HEK293 (cell line): Measurements from ENCODE around the gene PLK3.

Experiments used
- CTCF ChIA-PET: fragments of 350-600 bp; formaldehyde crosslinking; extraction: SDS; loops from one replicate; lab custom pipeline; 2021; ENCODE audit warnings: antibody characterized with exemption; lab: Yijun Ruan, JAX
- POLR2A ChIA-PET: fragments of 300-600 bp; formaldehyde crosslinking; extraction: SDS; loops from one replicate; lab custom pipeline; 2020; ENCODE audit warnings: antibody characterized with exemption, inconsistent platforms; lab: Yijun Ruan, JAX
- H3K27ac ChIP-seq: fragments of 200-500 bp; sonication (Bioruptor generic); 2 replicates; pipeline ENCODE4 v1.5.1; 2014; ENCODE audit warnings: low read depth, low read length, control low read depth, inconsistent platforms; ENCODE audit errors: extremely low read depth
- H3K36me3 ChIP-seq, 2 experiments: fragments of 200-500 bp in 1 of 2; sonication (Bioruptor generic) in 1 of 2; 1 replicate in 1 of 2; 2 replicates in 1 of 2; pipeline ENCODE4 v1.5.1; 2014 to 2017; ENCODE audit warnings: inconsistent platforms in 2 of 2, low read length in 2 of 2; ENCODE audit not compliant: control insufficient read depth in 2 of 2, insufficient read depth in 1 of 2
- H3K4me1 ChIP-seq: fragments of 200-500 bp; sonication (Bioruptor generic); 2 replicates; pipeline ENCODE4 v1.5.1; 2014; ENCODE audit warnings: mild to moderate bottlenecking, low read length, inconsistent platforms; ENCODE audit not compliant: control insufficient read depth, insufficient read depth
- H3K4me3 ChIP-seq: 2 replicates; pipeline ENCODE4 v1.5.1; 2011; ENCODE audit warnings: low read depth, mild to moderate bottlenecking, control low read depth, low read length, moderate library complexity
- H3K9me3 ChIP-seq: fragments of 200-500 bp; sonication (Bioruptor generic); 2 replicates; pipeline ENCODE4 v1.5.1; 2014; ENCODE audit warnings: low read depth, low read length, inconsistent platforms; ENCODE audit not compliant: control insufficient read depth, insufficient read depth
- CTCF ChIP-seq: fragments of 450-650 bp; formaldehyde crosslinking; IDR thresholded peaks from 2 replicates; pipeline ENCODE4 v1.5.1; 2016; ENCODE audit warnings: missing biosample characterization, missing genetic modification characterization
- GFI1B ChIP-seq: fragments of 450-650 bp; formaldehyde crosslinking; IDR thresholded peaks from 2 replicates; pipeline ENCODE4 v1.5.1; 2016; ENCODE audit warnings: missing biosample characterization, missing genetic modification characterization
- KLF17 ChIP-seq: fragments of 450-650 bp; formaldehyde crosslinking; IDR thresholded peaks from 2 replicates; pipeline ENCODE4 v1.5.1; 2016; ENCODE audit warnings: missing biosample characterization, missing genetic modification characterization
- SCRT2 ChIP-seq: fragments of 450-650 bp; formaldehyde crosslinking; IDR thresholded peaks from 2 replicates; pipeline ENCODE4 v1.5.1; 2016; ENCODE audit warnings: missing biosample characterization, missing genetic modification characterization
- WT1 ChIP-seq: fragments of 450-650 bp; formaldehyde crosslinking; IDR thresholded peaks from 2 replicates; pipeline ENCODE4 v1.5.1; 2016; ENCODE audit warnings: missing biosample characterization, missing genetic modification characterization
- YY2 ChIP-seq: fragments of 450-650 bp; formaldehyde crosslinking; IDR thresholded peaks from 2 replicates; pipeline ENCODE4 v1.5.1; 2016; ENCODE audit warnings: missing biosample characterization, missing genetic modification characterization
- ZBTB17 ChIP-seq: fragments of 450-650 bp; formaldehyde crosslinking; IDR thresholded peaks from 2 replicates; pipeline ENCODE4 v1.5.1; 2016; ENCODE audit warnings: missing biosample characterization, missing genetic modification characterization
- ZNF10 ChIP-seq: fragments of 450-650 bp; formaldehyde crosslinking; IDR thresholded peaks from 2 replicates; pipeline ENCODE4 v1.5.1; 2017; ENCODE audit warnings: missing biosample characterization, missing genetic modification characterization
- ZNF121 ChIP-seq: fragments of 450-650 bp; formaldehyde crosslinking; IDR thresholded peaks from 2 replicates; pipeline ENCODE4 v1.5.1; 2016; ENCODE audit warnings: missing biosample characterization, missing genetic modification characterization
- ZNF133 ChIP-seq: fragments of 450-650 bp; formaldehyde crosslinking; IDR thresholded peaks from 2 replicates; pipeline ENCODE4 v1.5.1; 2016; ENCODE audit warnings: missing biosample characterization, missing genetic modification characterization
- ZNF169 ChIP-seq: fragments of 450-650 bp; formaldehyde crosslinking; IDR thresholded peaks from 2 replicates; pipeline ENCODE4 v1.5.1; 2016; ENCODE audit warnings: missing biosample characterization, missing genetic modification characterization
- ZNF19 ChIP-seq: fragments of 450-650 bp; formaldehyde crosslinking; IDR thresholded peaks from 2 replicates; pipeline ENCODE4; 2016; ENCODE audit warnings: missing biosample characterization, missing genetic modification characterization, low read depth
- ZNF221 ChIP-seq: fragments of 450-650 bp; formaldehyde crosslinking; IDR thresholded peaks from 2 replicates; pipeline ENCODE4 v1.5.1; 2017; ENCODE audit warnings: missing biosample characterization, missing genetic modification characterization, borderline replicate concordance
- ZNF23 ChIP-seq: fragments of 450-650 bp; formaldehyde crosslinking; IDR thresholded peaks from 2 replicates; pipeline ENCODE4 v1.5.1; 2016; ENCODE audit warnings: missing biosample characterization, missing genetic modification characterization, borderline replicate concordance
- ZNF324 ChIP-seq: fragments of 450-650 bp; formaldehyde crosslinking; IDR thresholded peaks from 2 replicates; pipeline ENCODE4 v1.5.1; 2016; ENCODE audit warnings: missing biosample characterization, missing genetic modification characterization
- ZNF394 ChIP-seq: fragments of 450-650 bp; formaldehyde crosslinking; IDR thresholded peaks from 2 replicates; pipeline ENCODE4 v1.5.1; 2016; ENCODE audit warnings: missing biosample characterization, missing genetic modification characterization, mild to moderate bottlenecking, moderate library complexity, borderline replicate concordance
- ZNF433 ChIP-seq: fragments of 450-650 bp; formaldehyde crosslinking; IDR thresholded peaks from 2 replicates; pipeline ENCODE4 v1.5.1; 2016; ENCODE audit warnings: missing biosample characterization, missing genetic modification characterization, low read depth
- ZNF501 ChIP-seq: fragments of 450-650 bp; formaldehyde crosslinking; IDR thresholded peaks from 2 replicates; pipeline ENCODE4 v1.5.1; 2016; ENCODE audit warnings: missing biosample characterization, missing genetic modification characterization
- ZNF544 ChIP-seq: fragments of 450-650 bp; formaldehyde crosslinking; IDR thresholded peaks from 2 replicates; pipeline ENCODE4 v1.5.0; 2017; ENCODE audit warnings: missing biosample characterization, missing genetic modification characterization
- ZNF600 ChIP-seq: fragments of 450-650 bp; formaldehyde crosslinking; IDR thresholded peaks from 2 replicates; pipeline ENCODE4 v1.5.1; 2016; ENCODE audit warnings: missing biosample characterization, missing genetic modification characterization
- ZNF629 ChIP-seq: fragments of 450-650 bp; formaldehyde crosslinking; IDR thresholded peaks from 2 replicates; pipeline ENCODE4 v1.5.1; 2017; ENCODE audit warnings: missing biosample characterization, missing genetic modification characterization
- ZNF639 ChIP-seq: fragments of 450-650 bp; formaldehyde crosslinking; IDR thresholded peaks from 2 replicates; pipeline ENCODE4 v1.5.1; 2016; ENCODE audit warnings: missing biosample characterization, missing genetic modification characterization
- ZNF645 ChIP-seq: fragments of 450-650 bp; formaldehyde crosslinking; IDR thresholded peaks from 2 replicates; pipeline ENCODE4; 2016; ENCODE audit warnings: missing biosample characterization, missing genetic modification characterization
- ZNF664 ChIP-seq: fragments of 450-650 bp; formaldehyde crosslinking; IDR thresholded peaks from 2 replicates; pipeline ENCODE4 v1.5.1; 2016; ENCODE audit warnings: missing biosample characterization, missing genetic modification characterization
- ZNF692 ChIP-seq: fragments of 450-650 bp; formaldehyde crosslinking; IDR thresholded peaks from 2 replicates; pipeline ENCODE4 v1.5.1; 2016; ENCODE audit warnings: missing biosample characterization, missing genetic modification characterization
- ZNF701 ChIP-seq: fragments of 450-650 bp; formaldehyde crosslinking; IDR thresholded peaks from 2 replicates; pipeline ENCODE4 v1.5.1; 2016; ENCODE audit warnings: missing biosample characterization, missing genetic modification characterization
- ZNF843 ChIP-seq: fragments of 450-650 bp; formaldehyde crosslinking; IDR thresholded peaks from 2 replicates; pipeline ENCODE4 v1.5.1; 2016; ENCODE audit warnings: missing biosample characterization, missing genetic modification characterization
- ZSCAN30 ChIP-seq: fragments of 450-650 bp; IDR thresholded peaks from 2 replicates; pipeline ENCODE4 v1.5.1; 2018; ENCODE audit warnings: missing biosample characterization, mild to moderate bottlenecking, missing genetic modification characterization, moderate library complexity
- ZSCAN4 ChIP-seq: fragments of 450-650 bp; formaldehyde crosslinking; IDR thresholded peaks from 2 replicates; pipeline ENCODE4 v1.5.1; 2017; ENCODE audit warnings: missing biosample characterization, missing genetic modification characterization

The PLK3 gene

GRCh38 chr1:44835738-44836675 lies 35.8 kb downstream of the PLK3 start:
- ChIA-PET POLR2A (interaction anchor here (1.1 to 1.8 kb wide), 2 partner anchors 16 to 17 kb away, joined by 3 to 4 read pairs; no protein-coding TSS in a partner anchor), CTCF (interaction anchor here (0.6 to 3.0 kb wide), 17 partner anchors 10 to 467 kb away, joined by 3 to 22 read pairs (median 3); partner anchors contain the start of genes BTBD19, DYNLT4, EIF2B3 and HECTD3)
- TF ChIP-seq ZNF221 (tag by site-specific recombination) (no peak), ZNF629 (tag by site-specific recombination) (0 out of 2 replicates have a peak, but pooled peaks have one; percentile 22), ZSCAN30 (tag by site-specific recombination) (0 out of 2 replicates have a peak, but pooled peaks have one; percentile 53), ZNF19 (tag by site-specific recombination) (no peak), ZNF501 (tag by site-specific recombination) (peak; percentile 44; the same call in 1 of the 2 replicates), ZNF10 (peak; percentile 65; the same call in 1 of the 2 replicates), ZNF121 (tag by site-specific recombination) (no peak), ZSCAN4 (tag by site-specific recombination) (no peak), WT1 (tag by site-specific recombination) (peak; percentile 39; the same call in 1 of the 2 replicates), ZBTB17 (tag by site-specific recombination) (peak; percentile 54; the same call in 1 of the 2 replicates), ZNF692 (tag by site-specific recombination) (no peak), ZNF544 (tag by site-specific recombination) (no peak), ZNF600 (tag by site-specific recombination) (peak; percentile 43; the same call in 1 of the 2 replicates), ZNF645 (tag by site-specific recombination) (no peak), ZNF843 (tag by site-specific recombination) (no peak), ZNF23 (tag by site-specific recombination) (no peak), ZNF133 (no peak), YY2 (tag by site-specific recombination) (no peak), SCRT2 (tag by site-specific recombination) (no peak), CTCF (tag by site-specific recombination) (peak; percentile 73), ZNF639 (tag by site-specific recombination) (0 out of 2 replicates have a peak, but pooled peaks have one; percentile 13), ZNF394 (tag by site-specific recombination) (0 out of 2 replicates have a peak, but pooled peaks have one; percentile 15), ZNF169 (tag by site-specific recombination) (no peak), ZNF664 (no peak), ZNF324 (tag by site-specific recombination) (no peak), KLF17 (tag by site-specific recombination) (peak; percentile 29; the same call in 1 of the 2 replicates), GFI1B (tag by site-specific recombination) (peak; percentile 15; the same call in 1 of the 2 replicates), ZNF701 (tag by site-specific recombination) (no peak), ZNF433 (tag by site-specific recombination) (no peak)

More at GRCh38 chr1:44835738-44836675, 35.8 kb downstream of the PLK3 start:
- H3K4me3 ChIP-seq: no peak overlapping the region
- H3K4me1 ChIP-seq: peaks cover 9% of the 10 kb centered on the region
- no peak overlapping the region for H3K27ac ChIP-seq
- no peaks in the 10 kb centered on the region; a peak in 1 of 3 replicates for H3K36me3 ChIP-seq
- no peaks in the 10 kb centered on the region for H3K9me3 ChIP-seq
